ENCODE data around the gene C18orf63. TPM values are rescaled to one million over a fixed set of nuclear protein-coding genes. Genes with fewer than 3 reads are reported as not detected.

The C18orf63 gene
- polyA plus RNA-seq, 1 donor from 2014 or later = not detected

DNA sequence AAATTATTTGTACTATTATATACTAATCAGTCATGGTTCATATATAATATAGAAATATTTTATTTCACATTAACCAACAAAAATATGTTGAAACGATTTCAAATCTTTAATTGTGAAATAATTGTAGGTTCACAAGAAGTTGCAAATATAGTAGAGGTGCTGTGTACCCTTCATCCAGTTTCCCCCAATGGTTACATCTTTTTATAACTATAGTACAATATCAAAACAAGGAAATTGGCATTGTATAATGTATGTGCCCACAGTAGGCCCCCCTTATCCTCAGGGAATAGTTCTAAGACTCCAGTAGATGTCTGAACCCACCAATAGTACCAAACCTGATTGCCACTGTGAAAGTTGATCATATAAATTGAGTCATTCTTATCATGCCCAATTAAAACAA, 16.5 kb upstream of the C18orf63 start:
- no peaks in the 10 kb centered on the region for H3K9me3 ChIP-seq (ENCODE audit: low read length)
- H3K9me2 ChIP-seq (ENCODE audit: insufficient read depth, low read length) = no peaks in the 10 kb centered on the region
- H4K20me1 ChIP-seq (ENCODE audit: insufficient read depth) = no peaks in the 10 kb centered on the region
- H2AFZ ChIP-seq (ENCODE audit: low read depth, low read length) = no peak overlapping the region
- no peak overlapping the region for H3K4me3 ChIP-seq (ENCODE audit: low read length)
- H3F3A ChIP-seq (ENCODE audit: insufficient read depth, low read length, poor library complexity, severe bottlenecking) = no peaks in the 10 kb centered on the region
- H3K36me3 ChIP-seq (ENCODE audit: insufficient read depth, low read length) = no peaks in the 10 kb centered on the region
- no peaks in the 10 kb centered on the region for H3K79me2 ChIP-seq (replicated peaks; ENCODE audit: insufficient read depth, low read length)
- TF ChIP-seq MXI1 (conservative IDR thresholded peaks at IDR 0.05; ENCODE audit: poor library complexity, severe bottlenecking) (no peak), EP300 (conservative IDR thresholded peaks at IDR 0.05; ENCODE audit: poor library complexity, severe bottlenecking) (no peak), TAF1 (IDR thresholded peaks at IDR 0.05; ENCODE audit: low read depth) (no peak), POLR2AphosphoS5 (IDR thresholded peaks at IDR 0.05) (no peak), RAD21 (conservative IDR thresholded peaks at IDR 0.05) (no peak), EZH2 (IDR thresholded peaks at IDR 0.05; ENCODE audit: borderline replicate concordance, insufficient read depth, low read length, poor library complexity, severe bottlenecking) (no peak), CTCF (IDR thresholded peaks at IDR 0.05; ENCODE audit: poor library complexity, severe bottlenecking) (no peak), SMC3 (conservative IDR thresholded peaks at IDR 0.05; ENCODE audit: poor library complexity) (no peak)
- TF ChIP-seq, protein P1, sequence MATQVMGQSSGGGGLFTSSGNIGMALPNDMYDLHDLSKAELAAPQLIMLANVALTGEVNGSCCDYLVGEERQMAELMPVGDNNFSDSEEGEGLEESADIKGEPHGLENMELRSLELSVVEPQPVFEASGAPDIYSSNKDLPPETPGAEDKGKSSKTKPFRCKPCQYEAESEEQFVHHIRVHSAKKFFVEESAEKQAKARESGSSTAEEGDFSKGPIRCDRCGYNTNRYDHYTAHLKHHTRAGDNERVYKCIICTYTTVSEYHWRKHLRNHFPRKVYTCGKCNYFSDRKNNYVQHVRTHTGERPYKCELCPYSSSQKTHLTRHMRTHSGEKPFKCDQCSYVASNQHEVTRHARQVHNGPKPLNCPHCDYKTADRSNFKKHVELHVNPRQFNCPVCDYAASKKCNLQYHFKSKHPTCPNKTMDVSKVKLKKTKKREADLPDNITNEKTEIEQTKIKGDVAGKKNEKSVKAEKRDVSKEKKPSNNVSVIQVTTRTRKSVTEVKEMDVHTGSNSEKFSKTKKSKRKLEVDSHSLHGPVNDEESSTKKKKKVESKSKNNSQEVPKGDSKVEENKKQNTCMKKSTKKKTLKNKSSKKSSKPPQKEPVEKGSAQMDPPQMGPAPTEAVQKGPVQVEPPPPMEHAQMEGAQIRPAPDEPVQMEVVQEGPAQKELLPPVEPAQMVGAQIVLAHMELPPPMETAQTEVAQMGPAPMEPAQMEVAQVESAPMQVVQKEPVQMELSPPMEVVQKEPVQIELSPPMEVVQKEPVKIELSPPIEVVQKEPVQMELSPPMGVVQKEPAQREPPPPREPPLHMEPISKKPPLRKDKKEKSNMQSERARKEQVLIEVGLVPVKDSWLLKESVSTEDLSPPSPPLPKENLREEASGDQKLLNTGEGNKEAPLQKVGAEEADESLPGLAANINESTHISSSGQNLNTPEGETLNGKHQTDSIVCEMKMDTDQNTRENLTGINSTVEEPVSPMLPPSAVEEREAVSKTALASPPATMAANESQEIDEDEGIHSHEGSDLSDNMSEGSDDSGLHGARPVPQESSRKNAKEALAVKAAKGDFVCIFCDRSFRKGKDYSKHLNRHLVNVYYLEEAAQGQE (IDR thresholded peaks at IDR 0.05; ENCODE audit: borderline replicate concordance) = no peak
- no peak overlapping the region for H3K9ac ChIP-seq (ENCODE audit: low read length)
- no peaks in the 10 kb centered on the region for H3K27me3 ChIP-seq (ENCODE audit: insufficient read depth, low read depth, low read length)
- no peak overlapping the region for H3K4me2 ChIP-seq (ENCODE audit: low read length)
- H3K27ac ChIP-seq (ENCODE audit: low read length) = no peak overlapping the region

- no peak overlapping the region for H2AFZ ChIP-seq (ENCODE audit: low read depth, low read length)
- H3K79me2 ChIP-seq (replicated peaks; ENCODE audit: insufficient read depth, low read length) = no peaks in the 10 kb centered on the region
- no peak overlapping the region for H3K4me3 ChIP-seq (ENCODE audit: low read length)
Observed at GRCh38 chr18:74299746-74300145, 15.9 kb upstream of the C18orf63 start.

More at GRCh38 chr18:74299746-74300145, 15.9 kb upstream of the C18orf63 start:
- Histone ChIP-seq H3K9ac (ENCODE audit: low read length) (no peak overlapping the region), H3K27ac (ENCODE audit: low read length) (no peak overlapping the region), H3K9me3 (ENCODE audit: low read length) (no peaks in the 10 kb centered on the region), H3K36me3 (ENCODE audit: insufficient read depth, low read length) (no peaks in the 10 kb centered on the region), H4K20me1 (ENCODE audit: insufficient read depth) (no peaks in the 10 kb centered on the region), H3K27me3 (ENCODE audit: insufficient read depth, low read depth, low read length) (no peaks in the 10 kb centered on the region), H3K4me2 (ENCODE audit: low read length) (no peak overlapping the region), H3F3A (ENCODE audit: insufficient read depth, low read length, poor library complexity, severe bottlenecking) (no peaks in the 10 kb centered on the region), H3K9me2 (ENCODE audit: insufficient read depth, low read length) (no peaks in the 10 kb centered on the region)
- TF ChIP-seq MXI1 (conservative IDR thresholded peaks at IDR 0.05; ENCODE audit: poor library complexity, severe bottlenecking) (no peak), EZH2 (IDR thresholded peaks at IDR 0.05; ENCODE audit: borderline replicate concordance, insufficient read depth, low read length, poor library complexity, severe bottlenecking) (no peak), SMC3 (conservative IDR thresholded peaks at IDR 0.05; ENCODE audit: poor library complexity) (no peak), POLR2AphosphoS5 (IDR thresholded peaks at IDR 0.05) (no peak), RAD21 (conservative IDR thresholded peaks at IDR 0.05) (no peak), EP300 (conservative IDR thresholded peaks at IDR 0.05; ENCODE audit: poor library complexity, severe bottlenecking) (no peak), TAF1 (IDR thresholded peaks at IDR 0.05; ENCODE audit: low read depth) (no peak), CTCF (IDR thresholded peaks at IDR 0.05; ENCODE audit: poor library complexity, severe bottlenecking) (no peak)
- TF ChIP-seq, protein P1 (IDR thresholded peaks at IDR 0.05; ENCODE audit: borderline replicate concordance) = no peak

Measured in neural cell (in vitro differentiated cells).